HPDE6-E6E7 (cell line): Measurements from ENCODE around the gene SHPK.

ENCODE experiments used
- DNase-seq: peaks from one replicate; pipeline ENCODE4 v3.0.0; 2011; ENCODE audit warnings: missing footprints; ENCODE audit errors: extremely low spot score

The SHPK gene

DNA sequence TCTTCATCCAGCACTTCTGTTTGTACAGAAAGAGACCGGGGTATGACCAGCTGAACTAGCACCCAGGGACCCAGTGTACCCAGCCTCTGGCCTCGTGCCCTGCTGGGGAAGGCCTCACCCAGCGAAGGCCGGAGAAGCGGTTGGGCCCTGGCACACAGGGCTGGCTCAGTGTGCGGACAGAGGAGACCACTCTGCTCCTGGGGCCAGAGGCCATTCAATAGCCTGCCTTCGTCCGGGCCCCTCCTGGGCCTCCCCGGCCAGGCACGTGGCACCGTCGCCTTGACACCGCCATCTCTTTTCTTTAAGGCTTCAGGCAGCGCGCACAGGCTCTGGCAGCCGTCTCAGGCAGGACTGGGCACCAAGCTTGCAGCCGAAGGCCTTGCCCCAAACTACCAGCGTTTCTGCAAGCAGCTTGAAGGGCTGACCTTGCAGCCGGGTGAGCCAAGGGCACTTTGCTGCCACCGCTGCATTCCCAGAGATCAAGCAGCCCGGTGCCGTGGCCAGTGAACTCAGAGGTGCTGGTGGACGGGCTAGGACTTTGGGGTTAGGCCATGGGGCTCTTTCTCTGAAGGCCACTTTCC is 24.4 kb upstream of the SHPK start:
- DNase-seq: no peak

- peak; percentile 71 for DNase-seq
Measured at GRCh38 chr17:3659541-3660111, 23.6 kb upstream of the SHPK start.

GRCh38 chr17:3658784-3659449 is 22.9 kb upstream of the SHPK start:
- no peak for DNase-seq

GRCh38 chr17:3657874-3658783 is 22.1 kb upstream of the SHPK start:
- no peak for DNase-seq

- DNase-seq: no peak
Measured at GRCh38 chr17:3657588-3657869, 21.5 kb upstream of the SHPK start.

DNA sequence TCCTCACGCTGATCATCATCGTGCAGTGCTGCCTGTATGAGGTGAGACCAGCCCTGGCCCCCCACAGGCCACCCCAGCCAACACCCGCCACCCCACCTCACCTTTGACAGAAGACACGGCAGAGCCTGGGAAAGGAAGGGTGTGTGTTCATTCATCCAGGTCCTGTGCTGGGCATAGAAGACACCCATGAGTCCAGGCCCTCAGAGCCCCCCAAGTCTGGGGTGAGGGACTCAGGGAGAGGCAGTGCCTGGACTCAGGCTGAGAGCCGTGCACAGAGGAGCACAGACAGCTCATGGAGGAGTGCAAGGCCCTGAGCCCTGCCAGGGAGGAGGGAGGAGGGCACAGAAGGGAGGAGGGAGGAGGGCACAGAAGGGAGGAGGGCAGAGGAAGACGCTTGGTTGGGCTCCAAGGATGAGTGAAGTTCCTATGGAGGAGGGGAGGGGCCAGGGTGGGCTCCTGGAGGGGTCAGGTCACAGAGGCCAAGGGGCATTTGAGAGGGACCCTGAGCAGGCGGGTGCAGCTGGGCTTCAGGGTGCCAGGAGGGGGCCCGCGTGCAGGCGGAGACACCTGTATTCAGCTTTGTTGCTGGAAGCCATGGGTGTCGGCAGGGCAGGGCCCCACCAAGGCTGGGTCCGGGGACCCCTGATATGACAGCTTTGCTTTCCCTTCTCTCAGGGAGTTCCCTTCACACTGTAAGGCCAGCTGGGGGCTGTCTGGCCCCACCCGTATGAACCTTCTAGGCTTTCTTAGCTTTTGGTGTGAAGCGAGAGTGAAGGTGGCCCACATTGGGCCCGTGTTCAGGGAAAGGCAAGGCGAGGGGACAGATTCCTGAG is 20.9 kb upstream of the SHPK start:
- DNase-seq: no peak

- no peak for DNase-seq
Measured at GRCh38 chr17:3656353-3656752, 20.3 kb upstream of the SHPK start.

DNA sequence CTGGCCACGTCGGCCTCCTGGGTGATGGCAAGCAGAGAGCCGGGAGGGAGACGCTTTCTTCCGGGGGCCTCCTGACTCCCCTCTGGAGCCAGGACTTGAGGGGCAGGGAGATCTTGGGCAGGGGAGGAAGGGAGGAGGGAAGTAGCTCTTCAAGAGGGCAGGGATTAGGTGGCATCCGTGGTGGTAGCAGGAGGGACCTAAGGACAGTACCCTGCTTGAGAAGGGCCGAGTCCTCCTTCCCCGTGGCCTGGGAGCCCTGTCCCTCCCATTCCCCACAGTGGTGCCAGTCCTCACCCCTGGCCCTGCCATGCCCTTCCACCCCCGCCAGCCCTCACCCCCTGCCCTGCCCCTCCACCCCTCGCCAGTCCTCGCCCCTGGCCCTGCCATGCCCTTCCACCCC is 19.7 kb upstream of the SHPK start:
- DNase-seq: no peak

DNA sequence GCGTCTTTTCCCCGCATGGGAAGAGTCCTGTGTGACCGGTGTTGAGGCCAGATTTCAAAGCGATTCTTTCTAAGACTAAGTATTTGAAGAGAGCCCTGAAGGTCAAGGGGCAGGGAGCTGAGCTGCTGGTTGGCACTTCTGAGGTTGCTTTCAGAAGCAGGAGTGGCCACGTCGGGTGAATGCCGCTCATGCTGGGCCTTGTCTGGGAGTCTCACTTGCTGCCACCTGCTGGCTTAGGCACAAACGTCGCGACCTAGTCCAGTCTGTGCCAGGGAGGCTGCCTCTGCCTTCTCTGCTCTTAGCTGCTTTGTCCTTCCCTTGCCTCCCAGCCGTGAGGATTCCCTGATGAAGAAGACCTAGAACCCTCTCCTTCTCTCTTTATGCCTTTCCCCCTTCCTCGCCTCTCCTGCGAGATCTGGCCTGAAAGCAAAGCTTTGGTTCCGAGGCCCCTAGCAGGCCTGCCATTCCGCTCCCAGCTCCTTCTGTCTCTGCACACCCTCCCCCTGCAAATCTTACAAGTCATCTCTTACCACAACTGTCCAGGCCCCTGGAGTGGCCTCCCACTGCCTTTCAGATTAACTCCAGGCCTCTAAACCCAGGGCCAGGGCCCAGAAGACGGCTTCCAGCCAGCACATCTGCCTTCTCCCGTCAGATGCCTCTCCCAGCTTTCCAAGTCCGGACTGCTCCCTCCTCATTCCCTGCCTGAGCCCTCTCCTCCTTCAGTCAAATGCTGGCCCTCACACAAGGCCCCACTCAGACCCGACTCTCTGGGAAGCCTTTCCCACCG is 11.9 kb upstream of the SHPK start:
- no peak for DNase-seq

- DNase-seq: no peak
Measured at GRCh38 chr17:3647251-3647650, 11.2 kb upstream of the SHPK start.

- DNase-seq: no peak
Measured at GRCh38 chr17:3645310-3645709, 9.3 kb upstream of the SHPK start.

DNA sequence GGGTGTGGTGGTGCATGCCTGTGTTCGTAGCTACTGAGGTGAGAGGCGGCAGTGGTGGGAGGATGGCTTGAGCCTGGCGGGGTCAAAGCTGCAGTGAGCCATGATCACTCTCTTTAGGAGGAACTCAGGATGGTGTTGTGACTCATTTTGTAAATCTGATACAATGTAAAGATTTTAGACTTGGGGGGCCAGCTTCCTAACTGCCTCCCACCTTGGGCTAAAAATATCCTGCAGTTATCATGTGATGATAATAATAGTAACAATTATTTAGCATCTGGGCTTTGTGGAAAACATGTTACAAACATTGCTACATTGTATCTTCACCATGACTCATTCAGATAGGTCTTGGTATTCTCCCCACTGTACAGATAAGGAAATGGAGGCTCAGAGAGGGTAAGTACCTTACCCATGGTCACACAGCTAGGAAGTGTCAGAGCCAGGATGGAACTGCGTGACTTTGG is 7.9 kb upstream of the SHPK start:
- no peak for DNase-seq

- DNase-seq: no peak
Measured at GRCh38 chr17:3641717-3642486, 5.9 kb upstream of the SHPK start.

DNA sequence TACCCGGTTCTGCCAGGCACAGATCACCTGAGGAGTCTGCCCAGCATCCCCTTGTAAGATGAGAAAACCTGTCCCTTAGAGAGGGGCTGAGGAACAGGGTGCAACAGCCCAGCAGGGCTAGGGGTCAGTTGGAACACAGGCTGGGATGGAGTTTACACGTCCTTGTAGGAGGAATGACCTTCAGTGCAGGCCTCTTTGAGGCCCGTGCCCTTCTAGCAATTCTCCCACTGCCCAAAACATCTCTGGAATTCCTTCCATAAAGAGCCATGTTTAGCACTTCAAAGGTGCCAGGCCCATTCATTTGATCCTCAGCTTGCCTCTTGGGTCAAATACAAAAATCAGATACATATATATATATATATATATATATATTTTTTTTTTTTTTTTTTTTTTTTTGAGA is 5.0 kb upstream of the SHPK start:
- no peak for DNase-seq

DNA sequence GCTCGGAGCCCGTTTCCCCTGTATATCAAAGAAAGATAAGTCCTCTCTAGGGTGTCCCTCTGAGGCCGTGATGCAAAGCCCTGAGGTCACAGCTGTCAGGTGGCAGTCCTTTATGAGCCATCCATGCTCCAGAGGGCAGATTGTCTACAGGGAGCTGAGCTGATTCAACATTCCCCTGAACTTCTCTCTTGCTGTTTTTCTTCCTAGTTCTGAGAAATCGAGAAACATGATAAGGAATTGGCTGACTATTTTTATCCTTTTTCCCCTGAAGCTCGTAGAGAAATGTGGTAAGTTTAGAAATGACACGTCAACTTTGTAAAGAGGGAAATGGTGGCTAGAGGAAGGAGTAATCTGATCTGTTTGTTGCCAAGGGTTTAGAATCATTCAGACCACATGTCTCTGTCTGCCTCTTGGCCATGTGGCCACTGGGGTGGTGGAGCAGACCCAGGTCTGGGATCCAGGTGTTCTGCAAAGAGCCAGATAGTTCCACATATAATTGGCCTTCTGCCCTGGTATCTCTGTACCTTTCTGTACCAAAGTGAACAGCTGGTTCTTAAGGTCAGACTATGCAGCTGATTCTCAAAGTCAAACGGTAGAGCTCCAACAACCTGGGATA is 4.0 kb upstream of the SHPK start:
- DNase-seq: no peak

GRCh38 chr17:3636908-3637373 is 891 bp upstream of the SHPK start:
- no peak for DNase-seq

- no peak for DNase-seq
Measured at GRCh38 chr17:3635474-3636153, 436 bp downstream of the SHPK start.

- DNase-seq: no peak
Measured at GRCh38 chr17:3632287-3632686, 3.8 kb downstream of the SHPK start.

DNA sequence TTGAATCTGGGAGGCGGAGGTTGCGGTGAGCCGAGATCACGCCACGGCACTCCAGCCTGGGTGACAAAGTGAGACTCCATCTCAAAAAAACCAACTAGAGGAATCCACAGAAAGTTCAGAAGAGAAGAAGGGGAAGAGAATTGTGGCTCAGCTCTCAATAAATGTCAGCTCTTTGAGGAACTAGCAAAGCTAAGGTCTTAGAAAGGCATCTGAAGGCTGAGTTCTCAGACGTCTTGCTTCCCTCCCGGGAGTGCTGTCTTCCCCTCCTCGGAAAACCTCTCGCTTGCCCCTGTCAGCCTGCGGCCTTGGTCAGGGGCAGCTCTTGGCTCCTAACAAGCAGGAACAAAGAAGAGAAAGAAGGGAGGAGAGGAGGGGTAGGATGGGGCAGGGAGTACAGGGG is 5.3 kb downstream of the SHPK start:
- DNase-seq: no peak
